OCI-LY1 (cell line): ENCODE data around the gene RAPGEF2.

Source experiments
- CTCF ChIP-seq: fragments of 200-600 bp; sonication (generic), shearing (Covaris generic); IDR thresholded peaks from 2 replicates; pipeline ENCODE4 v1.5.1; 2017; ENCODE audit warnings: mild to moderate bottlenecking, antibody characterized with exemption, low read length, moderate library complexity, mixed read lengths
- EZH2 ChIP-seq: fragments of 200-600 bp; sonication (generic), shearing (Covaris generic); IDR thresholded peaks from 2 replicates; pipeline ENCODE4 v1.8.0; 2017; ENCODE audit warnings: borderline replicate concordance, mixed run types, mild to moderate bottlenecking, antibody characterized with exemption, low read length, moderate library complexity, mixed read lengths

- TF ChIP-seq CTCF (no peak), EZH2 (no peak)
Observed at GRCh38 chr4:159159611-159160010, 56.7 kb downstream of the RAPGEF2 start.
